ENCODE measurements around the gene TMEM255B. TPM values are rescaled to one million over a fixed set of nuclear protein-coding genes. Genes with fewer than 3 reads are reported as not detected.
"Not testable (repeated sequence)": the region's sequence is repeated elsewhere in the genome, so short reads cannot be mapped to it uniquely, and the experiment has no call there.

TMEM255B gene
- total RNA-seq, 1 donor from 2014 or later = under 0.01 TPM

DNA sequence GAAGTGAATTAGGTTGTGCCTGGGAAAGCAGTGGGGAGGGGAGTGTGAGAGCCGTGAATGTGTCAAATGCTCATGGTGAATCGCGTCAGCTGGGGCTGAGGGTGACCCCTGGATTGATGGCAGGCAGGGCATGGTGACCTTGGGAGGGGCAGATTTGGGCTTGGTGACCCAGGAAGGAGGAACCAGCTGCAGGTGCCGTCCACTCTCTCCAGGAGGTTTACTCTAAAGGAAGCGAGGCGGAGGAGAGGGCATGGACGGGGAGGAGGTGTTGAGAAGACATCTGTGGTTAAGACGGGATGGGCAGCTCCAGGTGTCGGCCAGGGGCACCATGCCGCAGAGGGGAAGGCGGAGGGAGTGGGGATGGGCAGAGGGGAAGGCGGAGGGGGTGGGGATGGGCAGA lies 28.7 kb downstream of the TMEM255B start:
- DNase-seq = no peak

DNA sequence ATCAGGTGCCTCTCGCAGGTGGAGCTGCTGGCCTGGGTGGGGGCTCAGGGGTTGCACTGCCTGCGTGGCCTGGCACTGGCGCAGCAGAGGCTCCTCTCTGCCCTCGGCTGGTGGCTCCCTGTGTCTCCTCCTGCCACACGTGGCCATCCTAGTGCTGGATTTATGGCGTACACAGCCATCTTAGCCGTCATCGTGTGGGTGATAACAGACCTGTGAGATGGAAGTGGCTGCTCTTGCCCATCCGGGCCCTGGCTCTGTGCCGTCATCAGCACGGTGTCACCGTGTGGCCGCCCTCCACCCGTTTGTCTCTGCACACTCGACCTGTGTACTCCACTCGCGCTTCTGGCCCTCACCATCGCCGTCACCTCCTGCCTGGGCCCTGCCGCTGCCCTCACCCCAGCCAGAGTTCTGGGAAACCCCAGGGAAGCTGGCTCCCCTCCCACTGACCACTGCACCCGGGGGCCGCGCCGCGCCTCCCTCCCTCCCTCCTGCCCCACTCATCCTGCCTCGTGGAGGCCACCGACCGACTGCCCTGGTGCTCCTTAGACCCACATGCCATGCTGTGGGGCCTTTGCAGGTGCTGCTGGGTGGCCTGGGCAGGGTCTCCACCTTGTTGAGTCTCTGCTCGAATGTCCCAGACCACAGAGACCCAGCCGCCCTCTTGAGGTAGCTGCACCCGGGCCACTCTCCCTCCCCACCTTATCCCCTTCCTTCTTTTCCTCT lies 29.5 kb downstream of the TMEM255B start:
- no peak for DNase-seq

DNA sequence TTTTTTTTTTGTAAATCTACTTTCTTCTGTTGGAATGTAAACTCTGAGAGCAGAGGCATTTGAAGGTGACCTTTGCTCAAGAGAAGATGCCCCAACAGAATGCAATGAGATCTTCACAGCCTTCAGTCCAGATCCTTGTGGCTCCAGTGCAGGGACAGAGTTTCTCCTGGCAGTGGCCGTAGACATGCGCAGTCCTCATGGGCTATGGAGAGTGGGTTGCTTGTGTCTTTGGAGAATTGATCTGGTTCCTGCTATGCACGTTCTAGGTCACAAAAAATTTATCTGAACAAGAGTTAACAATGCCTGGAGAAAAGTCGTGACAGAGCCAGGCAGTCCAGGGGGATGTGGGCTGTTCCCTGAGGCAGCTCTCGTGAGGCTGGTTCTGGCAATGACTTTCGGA lies 30.1 kb downstream of the TMEM255B start:
- DNase-seq = no peak

DNA sequence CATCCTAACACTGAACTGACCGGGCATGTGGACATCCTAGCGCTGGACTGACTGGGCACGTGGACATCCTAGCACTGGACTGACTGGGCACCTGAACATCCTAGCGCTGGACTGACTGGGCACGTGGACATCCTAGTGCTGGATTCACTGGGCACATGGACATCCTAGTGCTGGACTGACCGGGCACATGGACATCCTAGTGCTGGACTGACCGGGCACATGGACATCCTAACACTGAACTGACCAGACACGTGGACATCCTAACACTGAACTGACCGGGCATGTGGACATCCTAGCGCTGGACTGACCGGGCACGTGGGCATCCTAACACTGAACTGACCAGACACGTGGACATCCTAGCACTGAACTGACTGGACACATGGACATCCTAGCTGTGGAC lies 30.9 kb downstream of the TMEM255B start:
- not testable (repeated sequence) for DNase-seq

DNA sequence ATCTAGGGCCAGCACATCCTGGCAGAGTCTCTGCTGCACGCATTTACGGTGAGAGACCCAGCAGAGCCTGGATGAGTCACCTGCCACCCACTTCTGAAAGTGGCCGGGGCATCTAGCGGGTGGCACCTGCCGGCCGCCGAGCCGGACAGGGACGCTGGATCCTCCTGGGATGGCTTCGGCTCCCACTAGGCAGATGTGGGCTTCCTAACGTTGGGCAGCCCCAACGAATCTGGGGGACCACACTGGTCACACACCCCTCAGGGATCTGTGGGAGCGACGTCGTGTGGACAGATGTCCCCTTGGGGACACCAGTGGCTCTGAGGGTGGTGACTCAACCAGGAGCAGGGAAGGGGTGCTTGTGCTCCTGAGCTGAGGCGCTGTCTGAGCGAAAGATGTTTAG lies 32.2 kb downstream of the TMEM255B start:
- DNase-seq = no peak

DNA sequence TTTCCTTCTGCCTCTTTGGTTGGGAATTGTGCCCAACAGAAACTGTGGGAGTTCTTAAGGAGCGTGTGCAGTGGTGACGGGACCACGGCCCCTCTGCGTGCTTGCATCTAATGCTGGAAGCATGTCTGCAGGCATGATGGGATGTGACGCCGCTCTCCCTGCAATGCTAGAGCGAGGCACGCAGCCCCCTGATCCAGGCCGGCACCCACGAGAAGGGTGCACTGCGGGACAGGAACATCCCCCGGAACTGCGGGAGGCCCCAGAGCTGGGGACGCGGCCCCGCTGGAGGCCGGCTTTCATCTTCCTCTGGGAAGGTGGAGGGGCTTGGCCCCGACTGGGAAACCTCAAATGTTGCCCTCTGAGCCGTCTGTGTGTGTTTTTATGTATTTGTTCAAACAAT lies 32.7 kb downstream of the TMEM255B start:
- DNase-seq = no peak

DNA sequence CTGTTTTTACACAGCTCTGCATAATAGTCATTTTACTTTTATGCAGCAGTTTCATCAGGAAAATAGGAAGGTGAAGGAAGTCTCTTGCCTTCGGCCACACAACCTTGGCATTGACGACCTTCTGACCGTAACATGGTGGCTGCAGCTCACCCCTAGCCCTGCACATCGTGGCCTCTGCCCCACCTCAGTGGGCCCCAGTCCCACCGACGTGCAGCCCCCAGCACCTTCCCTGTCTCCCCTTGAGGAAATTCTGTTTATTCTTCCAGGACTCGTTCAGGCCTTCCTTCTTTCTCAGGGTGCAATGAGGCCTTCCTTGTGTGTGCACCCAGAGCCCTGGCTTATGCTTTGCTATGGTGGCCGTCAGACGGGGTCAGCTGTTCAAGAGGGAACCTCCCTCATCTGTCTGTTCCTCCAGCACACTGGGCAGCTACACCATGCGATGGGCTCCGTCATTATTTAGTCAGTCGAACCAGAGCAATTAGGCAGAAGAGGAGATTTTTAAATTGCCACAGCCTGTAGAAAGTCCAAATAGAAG lies 33.3 kb downstream of the TMEM255B start:
- DNase-seq = no peak

DNA sequence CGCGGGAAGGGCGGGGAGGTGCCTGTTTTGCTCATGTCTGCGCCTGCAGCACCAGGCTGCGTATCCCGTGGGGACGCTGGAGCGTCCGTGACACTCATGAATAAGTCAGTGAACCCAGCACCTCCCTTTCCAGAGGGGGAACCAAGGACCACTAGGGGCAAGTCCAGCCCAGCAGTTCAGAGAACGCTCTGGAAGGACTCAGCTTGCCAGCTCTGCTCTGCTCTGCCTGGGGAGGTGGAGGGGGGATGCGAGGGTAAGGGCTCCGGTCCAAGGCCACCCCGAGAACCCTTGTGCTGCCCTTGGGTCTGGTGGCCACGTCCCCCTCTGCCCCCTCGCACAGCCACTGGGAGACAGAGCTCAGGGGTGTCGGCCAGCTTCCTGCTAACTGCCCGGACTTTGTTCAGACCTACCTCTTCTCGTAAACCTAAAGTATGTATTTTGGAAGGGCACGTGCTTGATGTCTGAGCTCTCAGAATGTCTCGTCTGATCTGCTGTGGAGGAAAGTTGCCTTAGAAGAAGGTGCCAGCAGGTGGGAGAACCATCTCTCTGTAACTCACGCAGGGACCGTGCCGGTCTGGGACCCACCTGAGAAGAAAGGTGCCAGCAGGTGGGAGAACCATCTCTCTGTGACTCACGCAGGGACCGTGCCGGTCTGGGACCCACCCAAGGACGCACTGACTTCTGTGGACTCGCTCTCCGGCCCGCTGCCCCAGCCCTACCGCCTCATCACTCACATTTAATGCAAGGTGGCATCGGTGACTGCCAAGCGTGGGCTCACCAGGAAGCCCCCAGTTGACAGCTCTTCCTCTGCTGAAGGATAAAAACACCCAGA lies 34.1 kb downstream of the TMEM255B start:
- DNase-seq = no peak

DNA sequence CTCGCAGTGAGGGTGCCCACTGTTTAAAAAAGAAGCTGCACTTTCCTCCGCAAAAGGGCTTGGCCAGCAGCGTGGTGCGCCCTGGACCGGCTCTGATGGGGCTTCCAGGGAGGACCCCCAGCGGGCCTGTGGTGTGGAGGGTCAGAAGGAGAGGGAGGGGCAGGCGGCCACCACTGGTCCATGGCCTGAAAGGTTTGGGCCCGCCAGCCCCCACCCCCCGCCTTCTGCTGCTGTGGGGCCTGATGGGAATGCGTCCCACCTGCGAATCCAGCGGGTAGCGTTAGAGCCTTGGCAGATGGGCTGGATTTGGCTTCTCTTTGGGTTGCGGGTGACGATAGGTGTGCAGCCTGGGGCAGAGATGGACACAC lies 34.7 kb downstream of the TMEM255B start:
- DNase-seq = no peak

DNA sequence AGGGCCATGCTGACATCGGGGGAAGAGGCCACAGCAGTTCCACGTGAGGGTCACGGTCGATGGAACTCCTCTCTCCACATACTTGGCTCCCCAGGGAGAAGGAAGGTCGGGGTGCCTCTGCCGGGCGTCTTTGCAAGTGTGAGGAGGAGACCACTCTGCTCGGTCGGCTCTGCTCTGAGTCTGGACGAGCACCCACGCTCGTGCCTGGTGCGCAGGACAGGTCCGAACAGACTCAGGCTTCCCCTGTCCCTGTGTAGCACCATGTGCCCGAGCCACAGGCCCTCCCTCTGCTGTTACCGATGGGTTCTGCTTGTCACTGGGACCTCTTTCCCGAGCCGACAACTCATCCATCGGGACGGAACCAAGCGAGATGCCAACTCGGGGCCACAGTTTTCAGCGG lies 35.1 kb downstream of the TMEM255B start:
- DNase-seq = no peak

DNA sequence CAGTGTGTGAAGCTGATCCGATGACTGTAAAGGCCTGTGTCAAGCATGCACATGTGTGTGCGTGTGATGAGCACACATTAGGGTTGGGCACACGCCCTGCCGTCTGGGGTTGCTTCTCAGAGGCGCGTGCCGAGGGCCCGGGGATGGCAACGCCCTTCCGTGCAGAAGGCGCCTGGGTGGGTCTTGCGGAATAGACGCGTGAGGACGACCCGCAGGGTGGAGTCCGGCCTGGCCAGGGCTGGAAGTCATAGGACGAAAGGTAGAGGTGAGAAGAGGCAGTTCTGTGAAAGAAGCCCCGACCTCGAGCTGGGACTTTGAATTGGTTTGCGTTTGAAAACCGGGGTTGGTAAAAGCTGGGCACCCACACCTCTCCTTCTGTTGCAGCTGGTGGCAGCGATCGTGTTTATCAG lies 35.7 kb downstream of the TMEM255B start:
- no peak for DNase-seq

DNA sequence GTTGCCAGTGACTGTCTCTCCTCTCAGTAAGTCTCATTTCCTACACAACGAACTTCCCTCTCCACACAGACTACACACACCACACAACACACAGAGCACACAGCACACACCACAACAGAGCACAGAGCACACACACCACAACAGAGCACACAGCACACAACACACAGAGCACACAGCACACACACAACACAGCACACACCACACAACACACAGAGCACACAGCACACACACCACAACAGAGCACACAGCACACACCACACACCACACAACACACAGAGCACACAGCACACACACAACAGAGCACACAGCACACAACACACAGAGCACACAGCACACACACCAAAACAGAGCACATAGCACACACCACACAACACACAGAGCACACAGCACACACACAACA lies 36.3 kb downstream of the TMEM255B start:
- DNase-seq = not testable (repeated sequence)

DNA sequence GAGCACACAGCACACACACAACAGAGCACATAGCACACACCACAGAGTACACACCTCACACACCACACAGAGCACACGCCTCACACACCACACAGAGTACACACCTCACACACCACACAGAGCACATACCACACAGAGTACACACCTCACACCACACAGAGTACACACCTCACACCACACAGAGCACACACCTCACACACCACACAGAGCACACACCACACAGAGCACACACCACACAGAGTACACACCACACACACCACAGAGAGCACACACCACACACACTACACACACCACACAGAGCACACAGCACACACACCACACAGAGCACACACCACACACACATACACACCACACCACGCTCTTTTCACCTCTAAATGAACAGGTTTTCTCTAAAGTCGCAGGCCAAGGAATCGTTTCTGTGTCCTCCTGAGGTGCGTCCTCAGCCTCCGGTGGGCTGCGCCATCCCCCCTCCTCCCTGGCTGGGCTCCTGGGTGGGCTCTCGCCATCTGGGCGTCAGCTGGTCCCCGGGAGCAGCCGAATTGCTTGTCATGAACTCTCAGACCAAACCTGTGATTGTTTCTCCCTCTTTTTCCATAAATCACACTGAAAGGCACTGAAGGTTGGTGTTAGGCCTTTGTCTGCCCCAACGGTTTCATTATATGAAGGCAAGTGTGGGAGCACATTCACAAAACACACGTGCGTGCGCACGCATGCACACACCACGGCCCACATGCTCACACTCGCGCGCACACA lies 37.4 kb downstream of the TMEM255B start:
- no peak for DNase-seq

DNA sequence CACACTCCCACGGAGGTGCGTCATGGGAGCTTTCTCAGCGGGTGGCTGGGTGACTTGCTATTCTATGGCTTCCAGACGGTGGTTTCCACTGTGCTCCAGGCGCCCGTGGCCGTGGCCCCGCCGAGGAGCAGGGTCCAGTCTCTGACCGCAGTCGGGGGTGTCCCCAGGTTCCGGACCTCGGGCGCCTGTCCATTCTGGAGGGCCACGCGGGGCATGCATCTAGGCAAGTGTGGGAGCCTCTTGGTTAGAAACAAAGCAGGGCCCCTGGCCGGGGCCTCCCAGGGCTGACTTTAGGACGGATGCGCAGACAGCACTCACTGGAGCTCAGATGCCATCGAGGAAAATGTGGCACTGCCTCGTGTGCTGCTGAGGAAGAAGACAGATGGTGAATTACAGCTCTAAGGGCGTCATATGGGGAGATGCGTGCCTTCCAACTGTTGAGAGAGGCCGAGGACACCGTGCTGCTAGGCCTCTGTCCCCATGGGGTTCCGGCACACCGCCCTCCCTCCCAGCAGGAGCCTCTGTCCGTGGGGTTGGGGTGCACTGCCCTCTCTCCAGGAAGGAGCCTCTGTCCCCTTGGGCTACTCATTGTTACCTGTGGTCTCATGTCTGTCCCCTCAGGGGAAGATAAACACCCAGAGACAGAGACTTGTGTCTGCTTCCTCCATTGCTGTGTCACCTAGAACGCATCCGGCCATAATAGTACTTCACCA lies 38.1 kb downstream of the TMEM255B start:
- DNase-seq = no peak

DNA sequence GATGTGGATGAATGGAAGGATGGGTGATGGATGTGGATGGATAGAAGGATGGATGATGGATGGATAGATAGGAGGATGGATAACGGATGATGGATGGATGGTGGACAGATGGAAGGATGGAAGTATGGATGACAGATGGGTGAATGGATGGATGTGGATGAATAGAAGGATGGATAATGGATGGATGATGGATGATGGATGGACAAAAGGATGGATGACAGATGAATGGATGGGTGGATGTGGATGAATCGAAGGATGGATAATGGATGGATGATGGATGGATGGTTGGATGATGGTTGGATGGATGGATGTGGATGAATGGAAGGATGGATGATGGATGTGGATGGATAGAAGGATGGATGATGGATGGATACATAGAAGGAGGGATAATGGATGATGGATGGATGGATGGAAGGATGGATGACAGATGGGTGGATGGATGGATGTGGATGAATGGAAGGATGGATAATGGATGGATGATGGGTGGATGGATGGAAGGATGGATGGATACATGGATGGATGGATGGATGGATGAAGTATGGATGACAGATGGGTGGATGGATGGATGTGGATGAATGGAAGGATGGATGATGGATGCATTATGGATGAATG lies 39.3 kb downstream of the TMEM255B start:
- DNase-seq = no peak

DNA sequence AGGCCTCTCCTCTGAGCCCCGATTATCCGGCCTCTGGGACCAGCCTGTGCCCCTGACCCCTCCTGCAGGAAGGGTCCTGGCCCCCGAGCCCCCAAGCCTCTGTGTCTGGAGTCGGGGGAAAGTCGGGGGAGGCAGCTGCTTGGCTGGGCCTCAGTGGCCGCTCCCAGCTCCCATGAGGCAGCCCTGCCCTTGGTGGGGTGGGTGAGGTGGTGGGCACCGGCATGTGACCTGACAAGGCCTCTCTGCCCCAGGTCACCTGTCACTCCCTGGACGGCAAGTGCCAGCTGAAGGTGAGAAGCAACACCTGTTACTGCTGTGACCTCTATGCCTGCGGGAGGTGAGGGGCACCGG lies 41.5 kb downstream of the TMEM255B start:
- DNase-seq = no peak

DNA sequence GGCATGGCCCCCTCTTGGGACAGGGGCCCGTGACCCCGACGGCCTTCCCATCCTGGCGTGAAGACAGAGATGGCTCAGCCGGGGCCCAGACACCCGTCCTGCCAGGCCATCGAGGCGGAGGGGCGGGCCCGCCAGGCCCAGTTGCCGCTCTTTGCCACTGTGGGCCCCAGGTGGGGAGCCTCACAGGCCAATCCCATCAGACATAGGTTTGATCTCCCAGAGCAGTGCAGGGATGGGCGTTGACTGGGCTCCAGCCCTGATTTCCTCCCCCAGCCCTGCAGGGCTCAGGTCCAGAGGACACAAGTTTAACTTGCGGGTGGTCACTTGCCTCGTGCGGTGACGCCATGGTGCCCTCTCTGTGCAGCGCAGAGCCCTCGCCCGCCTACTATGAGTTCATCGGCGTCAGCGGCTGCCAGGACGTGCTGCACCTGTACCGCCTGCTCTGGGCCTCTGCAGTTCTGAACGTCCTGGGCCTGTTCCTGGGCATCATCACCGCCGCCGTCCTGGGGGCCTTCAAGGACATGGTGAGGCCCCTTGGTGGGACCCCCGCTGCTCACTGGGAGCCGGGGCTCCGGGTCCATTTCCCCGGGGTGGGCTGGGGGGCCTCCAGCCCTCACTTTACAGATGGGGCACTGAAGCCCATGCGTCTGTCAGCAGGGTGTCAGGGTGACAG lies 42.4 kb downstream of the TMEM255B start:
- no peak for DNase-seq

DNA sequence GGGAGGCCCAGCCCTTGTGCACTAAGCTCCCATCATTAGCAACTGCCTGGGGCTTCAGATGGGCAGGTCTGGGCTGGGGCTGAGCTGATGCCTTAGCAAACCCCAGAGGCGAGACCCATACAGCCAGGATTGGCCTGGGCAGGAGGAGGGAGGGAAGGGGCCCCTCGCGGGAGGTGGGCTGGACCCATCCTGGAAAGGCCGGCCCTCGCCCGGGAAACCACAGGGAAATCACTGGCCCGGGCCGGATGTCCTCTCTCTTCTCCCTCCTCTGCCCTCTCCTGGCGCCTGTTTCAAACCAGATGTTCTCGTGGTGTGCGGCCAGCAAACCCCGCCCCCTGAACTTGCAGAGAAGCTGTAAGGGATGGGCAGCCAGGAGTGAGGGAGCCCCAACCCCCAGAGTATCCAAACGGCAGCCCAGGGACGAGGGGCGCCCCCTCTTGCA lies 43.1 kb downstream of the TMEM255B start:
- no peak for DNase-seq

DNA sequence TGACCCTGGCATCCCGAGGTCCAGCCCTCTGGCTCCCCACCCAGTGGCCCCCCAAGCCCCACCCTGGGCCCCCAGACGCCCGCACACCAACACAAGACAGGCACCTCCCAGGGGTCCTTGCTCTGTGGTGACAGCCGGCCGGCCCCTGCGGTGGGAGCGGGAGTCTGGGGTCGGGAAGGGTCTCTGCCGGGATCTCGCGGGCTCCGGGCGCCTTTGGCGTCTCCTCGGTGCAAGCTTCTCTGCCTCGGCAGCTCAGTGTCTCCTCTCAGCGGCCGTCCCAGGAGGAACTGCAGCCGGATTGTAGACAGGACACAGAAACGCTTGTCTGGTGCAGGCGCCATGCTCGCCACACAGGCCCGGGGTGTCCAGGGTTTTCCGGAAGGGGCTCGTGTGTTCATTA lies 43.7 kb downstream of the TMEM255B start:
- no peak for DNase-seq

DNA sequence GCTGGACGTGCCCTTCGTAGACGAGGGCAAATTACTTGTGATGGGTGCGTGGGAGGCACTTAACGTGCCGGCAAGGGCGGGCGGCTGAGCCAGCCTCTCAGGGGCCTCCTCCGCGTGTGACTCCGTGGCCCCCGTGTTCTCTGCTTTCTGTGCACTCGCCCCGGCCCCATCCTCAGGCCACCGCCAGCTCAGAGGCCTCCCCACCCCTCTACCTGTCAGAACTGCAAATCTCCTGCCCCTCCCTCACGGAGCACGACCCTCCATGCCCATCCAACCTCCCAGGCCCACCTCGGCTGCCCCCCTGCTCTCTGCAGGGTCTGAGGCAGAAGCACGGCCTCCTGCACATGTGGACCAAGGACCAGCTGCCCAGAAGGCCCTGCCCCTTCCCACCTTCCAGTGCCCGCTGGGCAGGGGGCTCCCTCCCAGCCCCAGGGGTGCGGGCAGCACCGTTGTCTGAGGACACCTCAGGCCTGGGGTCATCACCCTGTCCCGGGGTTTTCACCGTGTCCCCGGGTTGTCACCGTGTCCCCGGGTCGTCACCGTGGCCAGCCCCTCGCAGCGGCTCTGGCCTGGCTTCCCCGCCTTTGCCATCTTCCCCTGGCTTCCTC lies 44.5 kb downstream of the TMEM255B start:
- no peak for DNase-seq
